Measurements from ENCODE around the gene PNPLA3. TPM values are rescaled to one million over a fixed set of nuclear protein-coding genes. Genes with fewer than 3 reads are reported as not detected.
"Not testable (repeated sequence)": the region's sequence is repeated elsewhere in the genome, so short reads cannot be mapped to it uniquely, and the experiment has no call there.

Gene PNPLA3
- total and polyA plus RNA-seq, 8 donors, result 0.34 to 2.4 (median 0.50) TPM

- Histone ChIP-seq H3K27ac (no peak overlapping the region), H3K4me3 (no peak overlapping the region), H3K27me3 (peaks cover 26 to 70% of the 10 kb centered on the region in 2 donors), H3K36me3 (no peaks in the 10 kb centered on the region), H3K4me1 (peaks cover 0 to 4% of the 10 kb centered on the region in 2 donors), H3K9me3 (no peaks in the 10 kb centered on the region)
- DNase-seq, result no peak
- no peak for ATAC-seq
- TF ChIP-seq CTCF (IDR thresholded peaks at IDR 0.05), result no peak
- intact Hi-C loops (cut with DNase I), result no loop called here
These were observed 29.5 kb upstream of the PNPLA3 start for GRCh38 chr22:43894122-43894521.

- H3K9me3 ChIP-seq, result no peaks in the 10 kb centered on the region
- no peak for TF ChIP-seq CTCF (IDR thresholded peaks at IDR 0.05)
These were observed 27.5 kb upstream of the PNPLA3 start for GRCh38 chr22:43895986-43896645.

GRCh38 chr22:43897751-43898261 lies 25.8 kb upstream of the PNPLA3 start:
- Histone ChIP-seq H3K4me3 (no peak overlapping the region), H3K27me3 (peaks cover 3 to 67% of the 10 kb centered on the region in 2 donors), H3K4me1 (no peaks in the 10 kb centered on the region), H3K27ac (no peak overlapping the region), H3K36me3 (no peaks in the 10 kb centered on the region), H3K9me3 (no peaks in the 10 kb centered on the region)
- intact Hi-C loops (cut with DNase I), result no loop called here
- peak; percentile 37 for ATAC-seq
- no peak for TF ChIP-seq CTCF (IDR thresholded peaks at IDR 0.05)
- DNase-seq, result no peak

More at GRCh38 chr22:43895986-43896645, 27.5 kb upstream of the PNPLA3 start:
- DNase-seq (no peak), ATAC-seq (no peak)
- intact Hi-C loops (cut with DNase I), result no loop called here
- peaks cover 0 to 4% of the 10 kb centered on the region in 2 donors for H3K4me1 ChIP-seq
- no peak overlapping the region for H3K27ac ChIP-seq
- no peak overlapping the region for H3K4me3 ChIP-seq
- no peaks in the 10 kb centered on the region for H3K36me3 ChIP-seq
- H3K27me3 ChIP-seq, result peaks cover 20 to 70% of the 10 kb centered on the region in 2 donors

GRCh38 chr22:43900206-43900605 lies 23.4 kb upstream of the PNPLA3 start:
- Histone ChIP-seq H3K4me3 (no peak overlapping the region), H3K27ac (no peak overlapping the region), H3K9me3 (no peaks in the 10 kb centered on the region), H3K36me3 (no peaks in the 10 kb centered on the region), H3K27me3 (peaks cover 0 to 68% of the 10 kb centered on the region in 2 donors), H3K4me1 (no peaks in the 10 kb centered on the region)
- TF ChIP-seq CTCF (IDR thresholded peaks at IDR 0.05), result no peak
- intact Hi-C loops (cut with DNase I), result no loop called here
- ATAC-seq, result no peak
- no peak for DNase-seq

GRCh38 chr22:43901976-43902643 lies 21.5 kb upstream of the PNPLA3 start:
- intact Hi-C loops (cut with DNase I), result no loop called here
- DNase-seq (no peak), ATAC-seq (no peak)
- H3K27ac ChIP-seq, result no peak overlapping the region
- TF ChIP-seq CTCF (IDR thresholded peaks at IDR 0.05), result no peak
- H3K4me1 ChIP-seq, result no peaks in the 10 kb centered on the region
- no peaks in the 10 kb centered on the region for H3K36me3 ChIP-seq
- peaks cover 0 to 72% of the 10 kb centered on the region in 2 donors for H3K27me3 ChIP-seq
- no peak overlapping the region for H3K4me3 ChIP-seq
- H3K9me3 ChIP-seq, result no peaks in the 10 kb centered on the region

- H3K9me3 ChIP-seq; DNase-seq; H3K27ac ChIP-seq; H3K4me3 ChIP-seq; ATAC-seq; H3K4me1 ChIP-seq; intact Hi-C loops (cut with DNase I); H3K36me3 ChIP-seq: not testable (repeated sequence)
- peaks cover 0 to 78% of the 10 kb centered on the region in 2 donors for H3K27me3 ChIP-seq
These were observed 20.6 kb upstream of the PNPLA3 start for GRCh38 chr22:43903033-43903432.
